BLaER1 (cell line): ENCODE measurements around the gene MARK2.

Source experiments
- H3K27ac ChIP-seq: shearing (Covaris generic); formaldehyde crosslinking; 2 replicates; pipeline ENCODE4 v1.8.1; 2022
- H3K27me3 ChIP-seq: shearing (Covaris generic); formaldehyde crosslinking; 2 replicates; pipeline ENCODE4 v1.8.1; 2022
- H3K36me3 ChIP-seq: shearing (Covaris generic); formaldehyde crosslinking; 2 replicates; pipeline ENCODE4 v1.8.1; 2022
- H3K4me1 ChIP-seq: shearing (Covaris generic); formaldehyde crosslinking; 2 replicates; pipeline ENCODE4 v1.8.1; 2022
- H3K4me2 ChIP-seq: shearing (Covaris generic); formaldehyde crosslinking; 2 replicates; pipeline ENCODE4 v1.8.1; 2022
- H3K4me3 ChIP-seq: shearing (Covaris generic); formaldehyde crosslinking; 2 replicates; pipeline ENCODE4 v1.8.1; 2022
- H3K9ac ChIP-seq: shearing (Covaris generic); formaldehyde crosslinking; 2 replicates; pipeline ENCODE4 v1.8.1; 2022
- H3K9me3 ChIP-seq: shearing (Covaris generic); formaldehyde crosslinking; 2 replicates; pipeline ENCODE4 v1.8.1; 2022
- H4K20me1 ChIP-seq: shearing (Covaris generic); formaldehyde crosslinking; 2 replicates; pipeline ENCODE4 v1.8.1; 2022
- Cebpa-rat ChIP-seq: shearing (Covaris generic); IDR thresholded peaks from 2 replicates; pipeline ENCODE4 v1.8.1; 2022

Gene MARK2

DNA sequence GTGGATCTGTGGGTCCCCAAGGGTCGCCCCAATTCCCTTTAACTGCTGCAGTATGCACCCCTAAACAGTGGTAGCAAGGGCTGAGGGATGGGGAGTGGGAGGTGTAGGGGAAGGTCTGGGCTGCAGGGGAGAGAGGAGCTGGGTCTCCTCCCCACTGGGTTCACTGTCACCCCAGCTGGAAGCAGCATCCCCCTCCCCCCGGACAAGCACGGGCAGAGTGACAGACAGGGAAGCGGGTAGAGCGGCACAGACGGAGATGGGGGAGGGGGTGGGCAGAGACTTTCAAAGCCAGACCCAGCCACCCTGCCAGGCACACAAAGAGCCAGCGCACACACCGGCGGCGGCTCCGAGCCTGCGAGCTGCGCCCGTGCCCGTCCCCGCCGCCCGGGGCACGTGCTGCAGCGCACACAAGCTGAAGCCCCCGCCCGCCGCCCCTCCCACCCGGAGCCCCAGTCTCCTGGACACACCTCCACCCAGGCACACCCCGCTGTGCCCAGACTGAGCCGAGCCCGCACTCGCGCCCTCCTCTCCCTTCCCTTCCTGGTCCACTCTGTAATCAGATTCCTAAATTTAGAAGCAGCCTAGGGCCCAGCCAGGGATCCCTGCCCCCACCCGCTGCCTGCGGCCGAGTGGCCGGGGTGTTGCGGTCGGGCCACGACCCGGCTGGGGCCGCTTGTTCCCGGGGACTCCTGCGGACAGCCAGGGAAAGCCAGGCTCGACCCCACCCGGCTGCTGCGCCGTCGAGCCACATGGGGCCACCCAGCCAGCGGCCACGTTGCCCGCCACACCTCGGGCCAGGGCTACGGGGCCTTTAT, 79.0 kb downstream of the MARK2 start:
- H3K27ac ChIP-seq: peak overlapping the region; percentile 96
- H3K36me3 ChIP-seq: peaks cover 18% of the 10 kb centered on the region
- peaks cover 57% of the 10 kb centered on the region for H3K4me1 ChIP-seq
- H3K9ac ChIP-seq: peak overlapping the region; percentile 82
- H3K4me3 ChIP-seq: peak overlapping the region; percentile 86
- no peaks in the 10 kb centered on the region for H3K27me3 ChIP-seq
- no peaks in the 10 kb centered on the region for H3K9me3 ChIP-seq
- H3K4me2 ChIP-seq: peak overlapping the region; percentile 99
- H4K20me1 ChIP-seq: peaks cover 25% of the 10 kb centered on the region
- no peak for TF ChIP-seq Cebpa-rat

DNA sequence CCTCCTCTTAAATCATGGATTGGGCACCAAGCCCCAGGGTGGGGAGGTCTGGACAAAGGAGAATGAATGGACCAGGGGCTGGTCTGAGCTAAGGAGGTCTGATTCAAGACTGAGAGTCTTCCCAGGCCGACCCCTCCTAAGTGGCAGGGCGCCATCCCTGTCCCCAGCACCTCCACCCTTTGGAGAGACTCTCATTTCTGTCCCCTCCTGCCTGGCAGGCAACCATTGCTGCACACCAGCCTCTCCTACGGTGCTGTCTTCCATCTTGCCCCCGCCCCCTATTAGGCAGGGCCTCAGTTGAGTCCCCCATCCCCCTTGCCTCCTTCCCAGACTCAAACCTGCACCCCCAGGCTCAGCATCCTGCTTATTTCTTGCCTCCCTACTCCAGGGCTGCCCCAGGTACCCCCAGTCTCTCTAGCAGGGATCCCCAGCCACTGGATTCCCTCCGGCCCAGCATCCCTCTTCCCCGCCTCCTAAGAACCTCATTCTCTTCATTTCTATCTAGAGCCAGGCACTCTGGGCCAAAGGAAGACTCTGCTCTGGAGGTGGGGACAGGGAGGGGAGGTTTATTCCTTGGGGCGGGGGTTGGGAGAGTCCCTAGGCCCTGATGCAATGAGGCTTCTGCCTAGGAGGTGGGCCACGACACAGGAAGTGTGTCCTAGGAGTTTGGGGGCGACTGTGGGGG, 79.7 kb downstream of the MARK2 start:
- Histone ChIP-seq H3K4me3 (peak overlapping the region; percentile 86), H3K27ac (peak overlapping the region; percentile 96), H4K20me1 (peaks cover 24% of the 10 kb centered on the region), H3K27me3 (no peaks in the 10 kb centered on the region), H3K4me1 (peaks cover 57% of the 10 kb centered on the region), H3K4me2 (peak overlapping the region; percentile 99), H3K36me3 (peaks cover 13% of the 10 kb centered on the region), H3K9ac (peak overlapping the region; percentile 82), H3K9me3 (no peaks in the 10 kb centered on the region)
- TF ChIP-seq Cebpa-rat: no peak

DNA sequence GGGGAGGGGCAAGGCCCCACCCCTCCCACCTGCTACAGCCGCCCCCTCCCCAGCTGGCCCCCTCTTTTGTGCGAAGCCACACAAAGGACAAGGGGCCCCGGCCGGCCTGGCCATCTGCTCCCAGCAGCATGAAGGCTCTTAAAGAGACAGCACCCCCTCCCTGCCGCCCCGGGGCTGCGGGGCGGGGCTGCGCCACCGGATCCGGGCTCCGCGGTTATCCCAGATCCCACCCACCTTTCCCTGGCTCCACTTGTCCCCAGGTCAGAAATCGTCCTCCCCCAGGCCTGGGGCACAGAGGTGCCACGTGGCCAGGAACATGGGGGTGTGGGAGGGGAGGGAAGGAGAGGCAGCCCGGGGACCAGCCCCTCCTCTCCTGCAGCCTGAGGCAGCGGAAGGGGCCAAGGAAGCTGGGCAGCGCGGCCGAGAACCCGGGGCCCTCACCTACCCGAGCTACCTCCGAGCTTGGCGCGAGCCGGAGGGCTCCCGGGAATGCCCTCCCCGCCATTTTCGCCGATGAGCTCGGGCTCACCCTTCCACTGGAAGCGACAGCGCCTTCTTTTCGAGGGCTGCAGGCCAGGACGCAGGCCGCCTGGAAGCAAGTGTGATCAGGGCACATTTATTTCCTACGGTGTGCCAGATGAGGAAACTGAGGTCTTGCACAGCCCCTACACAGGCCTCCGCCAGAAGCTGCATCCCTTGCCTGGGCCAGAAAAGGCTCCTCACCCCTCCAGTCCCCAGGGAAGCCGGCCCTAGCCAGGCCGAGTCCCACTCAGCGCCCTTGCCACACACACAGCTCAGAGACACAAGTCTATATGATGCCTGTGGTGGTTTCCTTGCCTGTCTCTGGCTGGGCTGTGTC, 80.6 kb downstream of the MARK2 start:
- Histone ChIP-seq H3K9me3 (no peaks in the 10 kb centered on the region), H3K9ac (peak overlapping the region; percentile 82), H3K27me3 (no peaks in the 10 kb centered on the region), H3K4me2 (peak overlapping the region; percentile 99), H4K20me1 (peaks cover 15% of the 10 kb centered on the region), H3K4me3 (peak overlapping the region; percentile 86), H3K36me3 (peaks cover 5% of the 10 kb centered on the region), H3K27ac (peak overlapping the region; percentile 96), H3K4me1 (peaks cover 49% of the 10 kb centered on the region)
- TF ChIP-seq Cebpa-rat: no peak

DNA sequence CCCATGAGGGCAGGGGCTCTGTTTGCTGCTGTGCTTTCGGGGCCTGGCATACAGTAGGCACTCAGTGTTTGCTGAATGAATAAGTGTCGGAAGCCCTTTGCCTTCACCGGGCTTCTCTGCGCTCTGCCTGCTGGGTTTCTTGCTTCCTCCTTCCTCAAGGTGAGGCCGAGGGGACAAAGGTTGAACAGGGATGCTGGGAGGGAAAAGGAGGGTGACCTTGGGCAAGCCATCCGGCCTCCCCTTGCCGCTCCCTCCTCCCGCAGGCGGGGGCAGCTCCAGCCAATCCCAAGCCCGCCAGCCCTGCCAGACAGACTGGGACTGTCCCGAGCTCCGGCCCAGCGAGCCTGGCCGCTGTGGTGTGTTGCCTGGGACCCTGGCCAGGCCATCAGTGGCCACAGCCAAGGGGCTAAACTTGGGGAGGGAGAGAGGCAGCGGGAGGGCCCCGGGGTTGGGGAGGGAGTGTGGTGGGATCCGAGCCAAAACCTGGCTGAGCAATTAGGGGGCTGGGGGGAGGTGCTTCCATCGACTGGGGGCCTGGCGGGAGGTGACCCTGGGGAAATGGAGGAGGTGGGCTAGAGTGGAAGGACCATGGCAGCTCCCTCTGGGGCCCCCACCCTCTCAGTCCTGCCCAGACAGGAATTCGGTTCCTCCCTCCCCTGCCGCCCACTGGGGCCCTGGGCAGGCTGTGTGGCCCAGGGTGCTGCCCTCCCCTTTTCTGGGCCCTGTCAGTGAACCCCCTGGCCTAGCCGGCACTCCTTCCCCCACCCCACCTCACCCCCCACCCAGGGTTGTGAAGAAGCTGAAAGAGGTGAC, 81.4 kb downstream of the MARK2 start:
- no peak for TF ChIP-seq Cebpa-rat
- no peak overlapping the region; the same call in 1 of the 2 replicates for H3K4me3 ChIP-seq
- no peaks in the 10 kb centered on the region for H3K36me3 ChIP-seq
- H3K4me2 ChIP-seq: peak overlapping the region; percentile 99
- peaks cover 7% of the 10 kb centered on the region for H4K20me1 ChIP-seq
- H3K9ac ChIP-seq: peak overlapping the region; percentile 82; the same call in 1 of the 2 replicates
- H3K4me1 ChIP-seq: peaks cover 41% of the 10 kb centered on the region
- no peaks in the 10 kb centered on the region for H3K9me3 ChIP-seq
- peak overlapping the region; percentile 96 for H3K27ac ChIP-seq
- no peaks in the 10 kb centered on the region for H3K27me3 ChIP-seq

DNA sequence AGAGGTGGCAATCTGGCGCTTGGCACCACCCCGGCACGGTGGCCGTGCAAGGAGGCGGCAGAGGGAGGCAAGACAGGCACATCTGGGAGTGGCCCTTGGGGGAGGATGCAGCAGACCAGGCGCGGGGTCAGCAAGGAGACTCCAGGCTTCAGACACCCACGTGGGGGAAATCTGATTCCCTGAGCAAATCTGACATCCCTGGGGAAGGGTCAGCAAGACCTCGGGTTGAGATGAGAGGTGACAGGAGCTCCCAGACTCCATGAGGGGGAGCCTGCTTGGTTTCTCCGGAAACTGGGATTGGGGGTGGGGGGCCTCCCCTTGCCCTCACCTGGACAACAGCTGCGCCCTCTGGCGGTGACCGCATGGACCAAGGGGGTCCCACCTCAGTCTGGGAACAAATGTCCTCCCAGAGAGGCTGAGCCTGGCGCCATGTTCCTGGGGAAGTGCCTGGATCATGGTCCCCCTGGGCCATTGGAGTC, 82.1 kb downstream of the MARK2 start:
- no peak overlapping the region for H3K27ac ChIP-seq
- no peak overlapping the region for H3K4me3 ChIP-seq
- no peaks in the 10 kb centered on the region for H3K9me3 ChIP-seq
- no peak overlapping the region for H3K9ac ChIP-seq
- H3K4me2 ChIP-seq: peak overlapping the region; percentile 99; the same call in 1 of the 2 replicates
- TF ChIP-seq Cebpa-rat: no peak
- no peaks in the 10 kb centered on the region for H3K36me3 ChIP-seq
- H3K27me3 ChIP-seq: no peaks in the 10 kb centered on the region
- peaks cover 34% of the 10 kb centered on the region for H3K4me1 ChIP-seq
- peaks cover 1% of the 10 kb centered on the region for H4K20me1 ChIP-seq

DNA sequence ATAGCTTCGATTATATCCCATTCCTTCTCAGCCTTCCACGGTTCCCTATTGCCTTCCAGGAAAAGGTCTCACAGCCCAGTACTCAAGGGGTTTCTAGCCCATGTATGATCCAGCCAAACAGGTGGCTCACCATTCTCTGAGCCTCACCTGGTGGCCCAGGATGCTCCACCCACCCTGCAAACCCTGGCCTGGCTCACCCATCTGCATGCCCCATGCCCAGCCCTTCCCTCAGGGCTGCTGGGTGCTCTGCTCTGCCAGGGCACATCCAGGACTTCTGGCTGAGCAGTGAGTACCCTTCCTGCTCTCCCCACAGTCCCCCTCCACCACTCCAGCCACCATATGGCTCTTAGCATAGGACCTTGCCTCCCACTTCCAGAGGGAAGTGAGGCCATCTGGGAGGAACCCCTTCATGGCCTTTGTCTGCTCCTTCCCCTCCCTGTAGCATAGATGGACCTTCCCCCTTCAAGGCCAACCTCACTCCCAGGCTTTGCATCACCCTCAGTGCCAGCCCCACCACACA, 83.8 kb downstream of the MARK2 start:
- H4K20me1 ChIP-seq: no peaks in the 10 kb centered on the region
- peaks cover 34% of the 10 kb centered on the region for H3K4me1 ChIP-seq
- H3K4me2 ChIP-seq: no peak overlapping the region
- no peaks in the 10 kb centered on the region for H3K36me3 ChIP-seq
- no peak overlapping the region for H3K27ac ChIP-seq
- H3K9me3 ChIP-seq: no peaks in the 10 kb centered on the region
- H3K27me3 ChIP-seq: no peaks in the 10 kb centered on the region
- H3K4me3 ChIP-seq: no peak overlapping the region
- TF ChIP-seq Cebpa-rat: no peak
- no peak overlapping the region for H3K9ac ChIP-seq

DNA sequence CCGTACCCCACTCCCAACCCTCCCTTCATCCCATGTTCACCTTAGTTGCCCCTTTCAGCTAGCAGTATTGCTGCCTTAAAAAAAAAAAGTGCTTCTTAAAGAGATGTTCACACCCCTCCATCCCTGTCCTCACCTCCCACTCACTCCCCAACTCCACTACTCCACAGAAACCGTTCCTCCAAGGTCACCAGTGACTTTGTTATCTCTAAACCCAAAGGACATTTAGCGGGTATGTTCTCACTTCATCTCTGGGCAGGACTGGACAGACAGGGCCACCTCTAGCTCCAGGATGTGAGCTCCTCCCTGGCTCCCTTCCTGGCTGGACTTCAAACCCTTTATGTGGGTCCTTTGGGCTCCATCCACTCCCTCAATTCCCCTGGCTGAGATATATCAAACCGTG, 84.4 kb downstream of the MARK2 start:
- H3K4me2 ChIP-seq: no peak overlapping the region
- no peaks in the 10 kb centered on the region for H3K9me3 ChIP-seq
- no peak overlapping the region for H3K27ac ChIP-seq
- H3K4me1 ChIP-seq: peaks cover 30% of the 10 kb centered on the region
- TF ChIP-seq Cebpa-rat: no peak
- no peaks in the 10 kb centered on the region for H3K36me3 ChIP-seq
- H3K27me3 ChIP-seq: no peaks in the 10 kb centered on the region
- no peak overlapping the region for H3K4me3 ChIP-seq
- no peak overlapping the region for H3K9ac ChIP-seq
- no peaks in the 10 kb centered on the region for H4K20me1 ChIP-seq

DNA sequence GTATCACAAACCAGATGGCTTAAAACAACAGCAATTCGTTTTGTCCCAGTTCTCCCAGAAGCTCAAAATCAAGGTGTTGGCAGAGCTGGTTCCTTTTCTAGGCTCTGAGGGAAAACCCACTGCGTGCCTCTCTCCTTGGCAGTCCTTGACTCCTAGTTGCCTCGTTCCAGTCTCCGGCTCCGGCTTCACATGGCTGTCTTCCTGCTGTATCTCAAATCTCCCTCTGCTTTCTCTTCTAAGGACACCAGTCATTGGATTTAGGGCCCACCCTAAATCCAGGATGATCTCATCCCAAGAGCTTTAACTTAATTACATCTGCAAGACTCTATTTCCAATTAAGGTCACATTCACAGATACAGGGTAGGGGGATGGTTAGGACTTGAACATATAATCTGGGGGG, 90.7 kb downstream of the MARK2 start:
- Histone ChIP-seq H3K27me3 (no peaks in the 10 kb centered on the region), H4K20me1 (no peaks in the 10 kb centered on the region), H3K27ac (no peak overlapping the region), H3K4me2 (no peak overlapping the region), H3K4me1 (peaks cover 24% of the 10 kb centered on the region), H3K9me3 (no peaks in the 10 kb centered on the region), H3K4me3 (no peak overlapping the region), H3K9ac (no peak overlapping the region), H3K36me3 (no peaks in the 10 kb centered on the region)
- no peak for TF ChIP-seq Cebpa-rat
